ENCODE data around the gene LDLRAD3.

The LDLRAD3 gene

DNA sequence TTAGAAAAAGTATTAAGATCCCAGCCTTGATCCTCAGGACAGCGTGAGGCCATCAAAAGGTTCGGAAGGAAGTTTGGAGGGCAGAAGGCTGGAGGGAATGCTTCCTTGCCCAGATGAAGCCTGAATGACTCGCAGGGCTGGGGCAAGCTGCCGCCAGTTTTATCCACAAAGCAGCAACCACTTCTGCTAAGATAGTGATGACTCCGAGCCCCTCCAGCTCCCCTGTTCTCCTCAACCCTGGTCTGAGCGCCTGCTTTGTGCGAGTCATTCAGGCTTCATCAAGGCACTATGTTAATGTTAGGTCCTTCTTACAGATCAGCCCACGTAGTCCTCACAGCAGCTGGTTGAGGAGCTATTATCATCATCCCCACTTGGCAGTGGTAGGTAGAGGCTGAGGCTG lies 186.5 kb downstream of the LDLRAD3 start:
- peaks cover 0 to 5% (median 3%) of the 10 kb centered on the region in 4 experiments for H3K4me1 ChIP-seq (ENCODE audit: control extremely low read depth in 1 of 4, control insufficient read depth in 4 of 4, insufficient read depth in 4 of 4, low read length in 3 of 4)
- no peak overlapping the region for H3K4me3 ChIP-seq (ENCODE audit: control insufficient read depth in 1 of 7, extremely low read depth in 1 of 7, insufficient read depth in 4 of 7, low read depth in 2 of 7, low read length in 6 of 7)
- no peak overlapping the region for H3K27ac ChIP-seq (ENCODE audit: insufficient read depth in 1 of 2, low read depth in 1 of 2, low read length in 2 of 2, poor library complexity in 1 of 2, severe bottlenecking in 2 of 2)
- H3K36me3 ChIP-seq (ENCODE audit: control insufficient read depth in 4 of 4, insufficient read depth in 4 of 4, low read length in 3 of 4) = no peaks in the 10 kb centered on the region
- H3K9me3 ChIP-seq (ENCODE audit: control extremely low read depth in 1 of 5, control insufficient read depth in 4 of 5, insufficient read depth in 2 of 5, low read depth in 1 of 5, low read length in 4 of 5) = peaks cover 0 to 6% (median 0%) of the 10 kb centered on the region in 5 experiments
- ChIA-PET POLR2A (interaction anchor here (0.5 kb wide), 1 partner anchor 66 kb away, joined by 4 read pairs; no protein-coding TSS in a partner anchor), CTCF (interaction anchor here (0.9 to 9.9 kb wide), 20 partner anchors 12 to 517 kb away, joined by 3 to 78 read pairs (median 4); partner anchors contain the start of gene FJX1)
- 99% methylated on average over 7 of the region's 8 CpGs for WGBS (ENCODE audit: insufficient coverage)
- DNase-seq = no peak
- H3K27me3 ChIP-seq (replicated peaks in 2 of 5; ENCODE audit: control insufficient read depth in 4 of 5, insufficient read depth in 5 of 5, low read length in 4 of 5) = peaks cover 0 to 14% (median 0%) of the 10 kb centered on the region in 5 experiments

DNA sequence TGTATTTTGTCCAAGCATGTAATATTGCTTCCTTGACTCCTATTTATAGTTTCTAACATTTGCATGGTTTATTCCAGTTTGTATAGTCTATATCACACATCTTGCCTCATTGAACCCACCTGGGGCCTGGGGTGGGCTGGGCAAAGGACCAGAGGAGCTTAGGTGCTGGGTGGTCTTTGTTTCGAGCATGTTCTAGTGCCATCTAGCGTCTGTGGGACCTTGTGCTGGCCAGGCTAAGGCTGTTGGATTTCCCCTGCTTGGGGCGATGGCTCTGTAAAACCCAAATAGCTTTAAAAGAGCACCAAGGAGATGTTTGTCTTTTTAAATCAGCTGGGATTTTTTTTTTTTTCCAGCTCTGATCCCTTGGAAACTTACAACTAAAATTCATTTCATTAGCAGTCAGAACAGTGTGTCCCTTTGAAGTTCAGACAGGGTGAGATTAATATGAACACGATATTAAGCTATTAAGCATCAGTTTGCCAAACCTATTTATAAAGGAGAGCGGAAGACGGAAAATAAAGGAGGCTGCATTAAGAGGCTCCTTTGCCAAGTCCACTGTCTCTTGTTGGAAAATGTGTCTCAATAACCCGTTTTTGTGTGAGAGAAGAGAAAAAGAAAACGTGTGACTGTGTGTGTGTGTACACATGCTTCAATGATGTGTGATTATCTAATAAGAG lies 188.0 kb downstream of the LDLRAD3 start:
- peak; percentile 58 to 78 (median 71) for DNase-seq
- no peaks in the 10 kb centered on the region for H3K36me3 ChIP-seq (ENCODE audit: control insufficient read depth in 4 of 4, insufficient read depth in 4 of 4, low read length in 3 of 4)
- peaks cover 0 to 6% (median 0%) of the 10 kb centered on the region in 5 experiments for H3K9me3 ChIP-seq (ENCODE audit: control extremely low read depth in 1 of 5, control insufficient read depth in 4 of 5, insufficient read depth in 2 of 5, low read depth in 1 of 5, low read length in 4 of 5)
- CTCF ChIA-PET = interaction anchor here (0.6 to 9.9 kb wide), 38 partner anchors 8 to 523 kb away, joined by 3 to 78 read pairs (median 4); partner anchors contain the start of gene FJX1
- POLR2A ChIA-PET = no interaction called here
- peaks cover 0 to 14% (median 0%) of the 10 kb centered on the region in 5 experiments for H3K27me3 ChIP-seq (replicated peaks in 2 of 5; ENCODE audit: control insufficient read depth in 4 of 5, insufficient read depth in 5 of 5, low read length in 4 of 5)
- 60% methylated on average over 8 of the region's 8 CpGs for WGBS (ENCODE audit: insufficient coverage)
- no peak overlapping the region for H3K4me3 ChIP-seq (ENCODE audit: control insufficient read depth in 1 of 7, extremely low read depth in 1 of 7, insufficient read depth in 4 of 7, low read depth in 2 of 7, low read length in 6 of 7)
- no peak overlapping the region for H3K27ac ChIP-seq (ENCODE audit: insufficient read depth in 1 of 2, low read depth in 1 of 2, low read length in 2 of 2, poor library complexity in 1 of 2, severe bottlenecking in 2 of 2)
- peaks cover 0 to 5% (median under 1%) of the 10 kb centered on the region in 4 experiments for H3K4me1 ChIP-seq (ENCODE audit: control extremely low read depth in 1 of 4, control insufficient read depth in 4 of 4, insufficient read depth in 4 of 4, low read length in 3 of 4)

- Histone ChIP-seq H3K27ac (ENCODE audit: insufficient read depth in 1 of 2, low read depth in 1 of 2, low read length in 2 of 2, poor library complexity in 1 of 2, severe bottlenecking in 2 of 2) (no peak overlapping the region), H3K9me3 (ENCODE audit: control extremely low read depth in 1 of 5, control insufficient read depth in 4 of 5, insufficient read depth in 2 of 5, low read depth in 1 of 5, low read length in 4 of 5) (peaks cover 0 to 6% (median 0%) of the 10 kb centered on the region in 5 experiments), H3K27me3 (replicated peaks in 2 of 5; ENCODE audit: control insufficient read depth in 4 of 5, insufficient read depth in 5 of 5, low read length in 4 of 5) (peaks cover 0 to 14% (median 0%) of the 10 kb centered on the region in 5 experiments), H3K4me3 (ENCODE audit: control insufficient read depth in 1 of 7, extremely low read depth in 1 of 7, insufficient read depth in 4 of 7, low read depth in 2 of 7, low read length in 6 of 7) (no peak overlapping the region), H3K36me3 (ENCODE audit: control insufficient read depth in 4 of 4, insufficient read depth in 4 of 4, low read length in 3 of 4) (no peaks in the 10 kb centered on the region), H3K4me1 (ENCODE audit: control extremely low read depth in 1 of 4, control insufficient read depth in 4 of 4, insufficient read depth in 4 of 4, low read length in 3 of 4) (peaks cover 0 to 5% (median 0%) of the 10 kb centered on the region in 4 experiments)
- ChIA-PET CTCF (interaction anchor here (1.2 to 9.9 kb wide), 6 partner anchors 13 to 518 kb away, joined by 3 to 78 read pairs (median 3); no protein-coding TSS in a partner anchor), POLR2A (no interaction called here)
- DNase-seq = no peak
- no CpG with 5 or more reads among the region's 1 CpG for WGBS (ENCODE audit: insufficient coverage)
Measured at GRCh38 chr11:36132940-36133339, 189.1 kb downstream of the LDLRAD3 start.

DNA sequence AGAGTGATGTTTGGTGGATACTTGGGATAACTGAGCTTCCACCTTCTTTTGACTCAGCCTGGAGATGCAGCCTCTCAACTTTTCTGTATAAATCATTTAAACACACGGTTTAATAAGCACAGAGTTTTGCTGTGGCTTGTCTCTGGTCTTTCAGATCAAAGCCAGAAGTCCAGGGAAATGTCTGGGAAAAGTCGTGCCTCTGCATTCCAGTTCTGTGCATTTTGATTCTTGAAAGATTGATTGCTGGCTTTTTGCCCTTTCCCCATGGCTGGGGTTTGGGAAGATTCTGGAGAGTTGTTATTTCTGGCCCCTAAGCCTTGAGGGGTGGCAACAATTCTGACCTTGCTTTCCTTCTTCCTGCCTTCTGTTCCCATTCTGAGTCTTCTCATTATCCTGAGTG lies 191.2 kb downstream of the LDLRAD3 start:
- 100% methylated on average over 1 of the region's 2 CpGs for WGBS (ENCODE audit: insufficient coverage)
- POLR2A ChIA-PET = no interaction called here
- Histone ChIP-seq H3K9me3 (ENCODE audit: control extremely low read depth in 1 of 5, control insufficient read depth in 4 of 5, insufficient read depth in 2 of 5, low read depth in 1 of 5, low read length in 4 of 5) (peaks cover 0 to 3% (median 0%) of the 10 kb centered on the region in 5 experiments), H3K4me1 (ENCODE audit: control extremely low read depth in 1 of 4, control insufficient read depth in 4 of 4, insufficient read depth in 4 of 4, low read length in 3 of 4) (peaks cover 0 to 5% (median 0%) of the 10 kb centered on the region in 4 experiments), H3K36me3 (ENCODE audit: control insufficient read depth in 4 of 4, insufficient read depth in 4 of 4, low read length in 3 of 4) (no peaks in the 10 kb centered on the region), H3K27ac (ENCODE audit: insufficient read depth in 1 of 2, low read depth in 1 of 2, low read length in 2 of 2, poor library complexity in 1 of 2, severe bottlenecking in 2 of 2) (no peak overlapping the region), H3K27me3 (replicated peaks in 2 of 5; ENCODE audit: control insufficient read depth in 4 of 5, insufficient read depth in 5 of 5, low read length in 4 of 5) (peaks cover 0 to 10% (median 0%) of the 10 kb centered on the region in 5 experiments), H3K4me3 (ENCODE audit: control insufficient read depth in 1 of 7, extremely low read depth in 1 of 7, insufficient read depth in 4 of 7, low read depth in 2 of 7, low read length in 6 of 7) (no peak overlapping the region)
- DNase-seq = no peak
- CTCF ChIA-PET = interaction anchor here (0.7 to 1.8 kb wide), 6 partner anchors 29 to 313 kb away, joined by 3 to 9 read pairs (median 3); no protein-coding TSS in a partner anchor

GRCh38 chr11:36139767-36140166 lies 195.9 kb downstream of the LDLRAD3 start:
- POLR2A ChIA-PET = no interaction called here
- Histone ChIP-seq H3K9me3 (ENCODE audit: control extremely low read depth in 1 of 5, control insufficient read depth in 4 of 5, insufficient read depth in 2 of 5, low read depth in 1 of 5, low read length in 4 of 5) (peaks cover 0 to 3% (median 0%) of the 10 kb centered on the region in 5 experiments), H3K36me3 (ENCODE audit: control insufficient read depth in 4 of 4, insufficient read depth in 4 of 4, low read length in 3 of 4) (no peaks in the 10 kb centered on the region), H3K27me3 (replicated peaks in 2 of 5; ENCODE audit: control insufficient read depth in 4 of 5, insufficient read depth in 5 of 5, low read length in 4 of 5) (peaks cover 0 to 13% (median 0%) of the 10 kb centered on the region in 5 experiments), H3K4me1 (ENCODE audit: control extremely low read depth in 1 of 4, control insufficient read depth in 4 of 4, insufficient read depth in 4 of 4, low read length in 3 of 4) (no peaks in the 10 kb centered on the region), H3K27ac (ENCODE audit: insufficient read depth in 1 of 2, low read depth in 1 of 2, low read length in 2 of 2, poor library complexity in 1 of 2, severe bottlenecking in 2 of 2) (no peak overlapping the region), H3K4me3 (ENCODE audit: control insufficient read depth in 1 of 7, extremely low read depth in 1 of 7, insufficient read depth in 4 of 7, low read depth in 2 of 7, low read length in 6 of 7) (no peak overlapping the region)
- CTCF ChIA-PET = interaction anchor here (1.0 kb wide), 1 partner anchor 524 kb away, joined by 3 read pairs; no protein-coding TSS in a partner anchor
- DNase-seq = no peak
- WGBS (ENCODE audit: insufficient coverage) = 97% methylated on average over 3 of the region's 3 CpGs

DNA sequence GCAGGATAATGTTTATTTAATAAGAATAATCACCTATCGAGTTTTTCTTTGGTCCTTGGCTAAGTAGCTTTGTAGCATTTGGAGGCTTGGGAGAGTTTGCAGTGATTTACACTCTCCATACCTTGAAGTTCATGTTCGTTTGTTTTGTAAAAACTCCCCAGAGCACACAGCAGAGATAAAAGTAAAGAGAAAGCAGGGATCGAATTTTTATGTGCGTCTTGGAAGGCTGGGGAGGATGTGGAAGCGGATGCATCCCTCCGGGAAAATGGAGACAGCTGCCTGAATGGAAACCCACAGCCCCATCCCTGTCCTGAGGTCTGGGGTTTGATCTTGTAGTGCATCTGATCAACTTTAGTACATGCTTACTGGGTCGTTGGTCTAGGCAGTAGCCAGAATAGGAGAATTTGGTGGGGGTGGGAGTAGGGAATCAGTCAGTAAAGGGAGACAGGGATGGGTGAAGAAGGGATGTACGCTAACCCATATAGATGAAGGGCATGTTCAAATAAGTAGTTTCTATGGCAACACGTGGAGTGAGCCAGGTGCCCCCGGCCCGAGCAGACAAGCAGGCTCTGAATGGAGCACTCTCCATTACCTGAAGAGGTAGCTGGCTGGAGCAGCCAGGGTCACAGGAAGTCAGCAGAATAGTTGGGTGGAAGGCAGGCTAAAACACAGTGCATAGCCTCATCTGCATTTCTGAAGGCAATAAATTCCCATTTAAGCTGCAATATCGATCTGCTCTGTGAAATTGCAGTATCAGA lies 197.5 kb downstream of the LDLRAD3 start:
- POLR2A ChIA-PET = no interaction called here

More for the DNA sequence above, 197.5 kb downstream of the LDLRAD3 start:
- H3K27me3 ChIP-seq (replicated peaks in 2 of 5; ENCODE audit: control insufficient read depth in 4 of 5, insufficient read depth in 5 of 5, low read length in 4 of 5) = peaks cover 0 to 13% (median 0%) of the 10 kb centered on the region in 5 experiments
- H3K36me3 ChIP-seq (ENCODE audit: control insufficient read depth in 4 of 4, insufficient read depth in 4 of 4, low read length in 3 of 4) = no peaks in the 10 kb centered on the region
- CTCF ChIA-PET = interaction anchor here (0.8 to 1.8 kb wide), 2 partner anchors 10 to 42 kb away, joined by 3 to 8 read pairs; no protein-coding TSS in a partner anchor
- no peak overlapping the region for H3K4me3 ChIP-seq (ENCODE audit: control insufficient read depth in 1 of 7, extremely low read depth in 1 of 7, insufficient read depth in 4 of 7, low read depth in 2 of 7, low read length in 6 of 7)
- WGBS (ENCODE audit: insufficient coverage) = 95% methylated on average over 10 of the region's 12 CpGs
- H3K9me3 ChIP-seq (ENCODE audit: control extremely low read depth in 1 of 5, control insufficient read depth in 4 of 5, insufficient read depth in 2 of 5, low read depth in 1 of 5, low read length in 4 of 5) = peaks cover 0 to 3% (median 0%) of the 10 kb centered on the region in 5 experiments
- no peaks in the 10 kb centered on the region for H3K4me1 ChIP-seq (ENCODE audit: control extremely low read depth in 1 of 4, control insufficient read depth in 4 of 4, insufficient read depth in 4 of 4, low read length in 3 of 4)
- no peak overlapping the region for H3K27ac ChIP-seq (ENCODE audit: insufficient read depth in 1 of 2, low read depth in 1 of 2, low read length in 2 of 2, poor library complexity in 1 of 2, severe bottlenecking in 2 of 2)
- DNase-seq = no peak

Data from common myeloid progenitor, CD34-positive (primary cell).